Measurements from ENCODE around the gene HOXC12. TPM values are rescaled to one million over a fixed set of nuclear protein-coding genes. Genes with fewer than 3 reads are reported as not detected.

Gene HOXC12
- total and polyA plus RNA-seq, 2 donors, result 0.04 TPM; not detected in 1

Small RNAs within 50 kb of the gene (small RNA-seq; reads per million reads assigned to genes)
- not detected for gene AC012531.3
- not detected for gene AC012531.4
- 61.4 reads per million, percentile 97 among the genes with 10 or more reads in this experiment for gene MIR196A2
- gene RF01905, result not detected
- not detected for gene RF01906

Other genes starting within 250 kb of the HOXC12 start
- 85.4 TPM for gene CALCOCO1, start 227.5 kb upstream of the HOXC12 start, total RNA-seq
- gene CALCOCO1, start 227.5 kb upstream of the HOXC12 start, polyA plus RNA-seq, result 280 TPM
- gene CISTR, start 202.9 kb upstream of the HOXC12 start, total RNA-seq, result not detected
- not detected for gene CISTR, start 202.9 kb upstream of the HOXC12 start, polyA plus RNA-seq
- not detected for gene HOXC13, start 16.1 kb upstream of the HOXC12 start, total RNA-seq
- gene HOXC13, start 16.1 kb upstream of the HOXC12 start, polyA plus RNA-seq, result 0.19 TPM
- gene HOXC11, start 18.2 kb downstream of the HOXC12 start, total RNA-seq, result 1.5 TPM
- gene HOXC11, start 18.2 kb downstream of the HOXC12 start, polyA plus RNA-seq, result 1.3 TPM
- gene HOTAIR, start 20.1 kb downstream of the HOXC12 start, total RNA-seq, result 1.1 TPM
- gene HOTAIR, start 20.1 kb downstream of the HOXC12 start, polyA plus RNA-seq, result 6.3 TPM
- gene HOXC10, start 30.2 kb downstream of the HOXC12 start, total RNA-seq, result 1.6 TPM
- gene HOXC10, start 30.2 kb downstream of the HOXC12 start, polyA plus RNA-seq, result 2.8 TPM
- gene HOXC9, start 45.3 kb downstream of the HOXC12 start, total RNA-seq, result 1.8 TPM
- 0.73 TPM for gene HOXC9, start 45.3 kb downstream of the HOXC12 start, polyA plus RNA-seq
- gene HOXC8, start 54.1 kb downstream of the HOXC12 start, total RNA-seq, result 0.16 TPM
- gene HOXC8, start 54.1 kb downstream of the HOXC12 start, polyA plus RNA-seq, result 0.33 TPM
- gene HOXC6, start 73.5 kb downstream of the HOXC12 start, total RNA-seq, result 1.5 TPM
- gene HOXC6, start 73.5 kb downstream of the HOXC12 start, polyA plus RNA-seq, result 0.72 TPM
- gene HOXC5, start 78.1 kb downstream of the HOXC12 start, total RNA-seq, result 0.42 TPM
- gene HOXC5, start 78.1 kb downstream of the HOXC12 start, polyA plus RNA-seq, result 0.11 TPM
- gene HOXC4, start 98.9 kb downstream of the HOXC12 start, total RNA-seq, result 1.6 TPM
- 0.58 TPM for gene HOXC4, start 98.9 kb downstream of the HOXC12 start, polyA plus RNA-seq
- 23.8 TPM for gene SMUG1, start 234.1 kb downstream of the HOXC12 start, total RNA-seq
- 21.4 TPM for gene SMUG1, start 234.1 kb downstream of the HOXC12 start, polyA plus RNA-seq